Trophoblast cell (in vitro differentiated cells and primary cell): ENCODE results near the gene FNDC3B.

Source experiments
- DNase-seq, 2 donors: peaks; one replicate each; pipeline ENCODE4 v3.0.0-alpha.2; 2016
- H2AFZ ChIP-seq: 2 replicates; pipeline ENCODE4 v1.6.1; 2013; ENCODE audit warnings: low read length, moderate library complexity, mild to moderate bottlenecking; ENCODE audit not compliant: insufficient read depth, poor library complexity
- H2AK5ac ChIP-seq: 2 replicates; pipeline ENCODE4 v1.6.1; 2013; ENCODE audit warnings: mild to moderate bottlenecking, low read length
- H2BK120ac ChIP-seq: 2 replicates; pipeline ENCODE4 v1.6.1; 2013; ENCODE audit warnings: low read length, mild to moderate bottlenecking, moderate library complexity; ENCODE audit not compliant: insufficient read depth, poor library complexity
- H2BK12ac ChIP-seq: 2 replicates; pipeline ENCODE4 v1.6.1; 2013; ENCODE audit warnings: mild to moderate bottlenecking, low read length, moderate library complexity
- H2BK5ac ChIP-seq: 2 replicates; pipeline ENCODE4 v1.6.1; 2013; ENCODE audit warnings: low read length, low read depth, moderate library complexity, mild to moderate bottlenecking; ENCODE audit not compliant: poor library complexity
- H3K14ac ChIP-seq: 2 replicates; pipeline ENCODE4 v1.6.1; 2013; ENCODE audit warnings: mild to moderate bottlenecking, low read length
- H3K18ac ChIP-seq: 2 replicates; pipeline ENCODE4 v1.6.1; 2013; ENCODE audit warnings: mild to moderate bottlenecking, low read length
- H3K23ac ChIP-seq: 2 replicates; pipeline ENCODE4 v1.6.1; 2013; ENCODE audit warnings: low read length
- H3K27ac ChIP-seq: 2 replicates; pipeline ENCODE4 v1.5.1; 2013; ENCODE audit warnings: low read depth, mild to moderate bottlenecking, inconsistent platforms, low read length, moderate library complexity
- H3K27me3 ChIP-seq: 2 replicates; pipeline ENCODE4 v1.6.1; 2013; ENCODE audit warnings: inconsistent platforms, mild to moderate bottlenecking, low read length, moderate library complexity; ENCODE audit not compliant: insufficient read depth
- H3K36me3 ChIP-seq, 2 experiments: 1 replicate in 1 of 2; 2 replicates in 1 of 2; pipeline ENCODE4 v1.6.1; 2013; ENCODE audit warnings: low read length in 2 of 2, mild to moderate bottlenecking in 2 of 2, moderate library complexity in 1 of 2; ENCODE audit not compliant: insufficient read depth in 2 of 2, control insufficient read depth in 1 of 2
- H3K4ac ChIP-seq: 2 replicates; pipeline ENCODE4 v1.6.1; 2013; ENCODE audit warnings: low read depth, mild to moderate bottlenecking, low read length, moderate library complexity
- H3K4me1 ChIP-seq, 2 experiments: 1 replicate in 1 of 2; 2 replicates in 1 of 2; pipeline ENCODE4 v1.6.1; 2013; ENCODE audit warnings: low read length in 2 of 2, mild to moderate bottlenecking in 2 of 2, moderate library complexity in 1 of 2; ENCODE audit not compliant: insufficient read depth in 2 of 2, control insufficient read depth in 1 of 2
- H3K4me2 ChIP-seq: 2 replicates; pipeline ENCODE4 v1.6.1; 2013; ENCODE audit warnings: inconsistent platforms, mild to moderate bottlenecking, low read length, moderate library complexity
- H3K4me3 ChIP-seq: 2 replicates; pipeline ENCODE4 v1.5.1; 2013; ENCODE audit warnings: mild to moderate bottlenecking, low read depth, low read length, inconsistent platforms
- H3K79me1 ChIP-seq: one replicate; pipeline ENCODE4 v1.6.1; 2013; ENCODE audit warnings: low read length
- H3K79me2 ChIP-seq: 2 replicates; pipeline ENCODE4 v1.6.1; 2013; ENCODE audit warnings: low read length, mild to moderate bottlenecking; ENCODE audit not compliant: control insufficient read depth, insufficient read depth, poor library complexity
- H3K9ac ChIP-seq: 2 replicates; pipeline ENCODE4 v1.6.1; 2013; ENCODE audit warnings: mild to moderate bottlenecking, low read length
- H3K9me3 ChIP-seq: 2 replicates; pipeline ENCODE4 v1.6.1; 2013; ENCODE audit warnings: low read depth, mild to moderate bottlenecking, control low read depth, inconsistent platforms, low read length; ENCODE audit not compliant: insufficient read depth
- H4K12ac ChIP-seq: 2 replicates; pipeline ENCODE4 v1.6.1; 2013; ENCODE audit warnings: low read depth, mild to moderate bottlenecking, low read length, moderate library complexity
- H4K8ac ChIP-seq: 2 replicates; pipeline ENCODE4 v1.6.1; 2013; ENCODE audit warnings: low read depth, mild to moderate bottlenecking, low read length, moderate library complexity
- H4K91ac ChIP-seq: one replicate; pipeline ENCODE4 v1.6.1; 2013; ENCODE audit warnings: low read depth, mild to moderate bottlenecking, low read length, moderate library complexity
- WGBS: extraction: QIAGEN DNeasy Blood & Tissue Kit; methylation state at CpG from one replicate; pipeline ENCODE4 v1.1.7; 2013; ENCODE audit warnings: missing lambda C conversion rate; ENCODE audit not compliant: insufficient read length, insufficient coverage; ENCODE audit errors: extremely low coverage; 5-methylcytosine and 5-hydroxymethylcytosine counted together

FNDC3B gene

DNA sequence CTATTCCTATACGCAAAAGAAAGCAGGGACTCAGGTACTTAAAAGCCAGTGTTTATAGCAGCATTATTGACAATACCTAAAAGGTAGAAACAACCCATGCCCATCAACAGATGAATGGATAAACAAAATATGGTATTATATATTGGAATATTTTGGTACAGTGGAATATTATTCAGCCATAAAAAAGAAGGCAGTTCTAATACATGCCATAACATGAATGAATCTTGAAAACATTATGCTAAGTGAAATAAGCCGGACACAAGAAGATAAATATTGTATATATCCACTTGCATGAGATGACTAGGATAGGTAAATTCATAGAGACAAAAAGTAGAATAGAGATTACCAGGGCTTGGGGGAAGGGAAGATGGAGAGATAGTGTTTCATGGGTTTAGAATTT lies 9.2 kb downstream of the FNDC3B start:
- H3K4ac ChIP-seq, result no peak overlapping the region
- no peak overlapping the region for H3K18ac ChIP-seq
- no peak overlapping the region for H3K23ac ChIP-seq
- H3K27ac ChIP-seq, result no peak overlapping the region
- H2BK5ac ChIP-seq, result no peak overlapping the region
- H2BK12ac ChIP-seq, result no peak overlapping the region
- peaks cover 7 to 12% of the 10 kb centered on the region in 2 experiments for H3K36me3 ChIP-seq
- no CpG with 5 or more reads among the region's 2 CpGs for WGBS
- no peak overlapping the region for H3K9ac ChIP-seq
- H2AFZ ChIP-seq, result no peak overlapping the region
- no peaks in the 10 kb centered on the region for H3K4me1 ChIP-seq
- no peak overlapping the region for H2BK120ac ChIP-seq
- no peak overlapping the region for H3K4me2 ChIP-seq
- no peak overlapping the region for H4K8ac ChIP-seq
- DNase-seq, result peak in 1 of 2 donors; percentile 1
- H3K79me2 ChIP-seq, result peaks cover 3% of the 10 kb centered on the region
- no peak overlapping the region for H4K91ac ChIP-seq
- H3K9me3 ChIP-seq, result no peaks in the 10 kb centered on the region
- H3K4me3 ChIP-seq, result no peak overlapping the region
- H3K14ac ChIP-seq, result no peak overlapping the region
- no peak overlapping the region for H2AK5ac ChIP-seq
- H3K79me1 ChIP-seq, result no peaks in the 10 kb centered on the region
- no peak overlapping the region for H4K12ac ChIP-seq
- H3K27me3 ChIP-seq, result no peaks in the 10 kb centered on the region

DNA sequence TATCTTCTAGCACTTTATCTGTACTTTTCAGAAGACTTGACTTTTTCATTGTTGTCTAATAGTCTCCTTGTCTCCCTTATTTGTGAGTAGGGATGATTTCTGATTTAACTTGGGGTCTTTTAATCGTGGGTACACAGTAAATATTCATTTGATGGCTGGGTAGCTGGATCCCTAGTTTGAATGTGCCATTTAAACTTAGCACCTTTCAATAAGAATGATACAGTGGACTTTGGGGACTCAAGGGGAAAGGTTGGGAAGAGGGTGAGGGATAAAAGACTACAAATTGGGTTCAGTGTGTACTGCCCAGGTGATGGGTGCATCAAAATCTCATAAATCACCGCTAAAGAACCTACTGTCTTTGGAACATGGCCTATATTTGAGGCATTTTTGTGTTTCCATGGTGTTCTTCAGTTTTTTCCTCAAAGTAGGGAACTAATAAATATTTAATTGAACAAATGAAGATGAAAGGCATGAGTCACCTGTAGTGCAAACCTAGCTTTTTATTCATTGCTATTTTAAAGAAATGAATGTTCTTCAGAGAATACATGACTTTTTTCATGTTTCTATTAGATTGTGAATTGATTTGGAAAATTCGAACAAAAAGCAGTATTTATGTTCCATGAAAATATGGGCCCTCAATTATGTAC lies 12.1 kb downstream of the FNDC3B start:
- WGBS, result no CpG with 5 or more reads among the region's 3 CpGs
- no peak overlapping the region for H2AK5ac ChIP-seq

DNA sequence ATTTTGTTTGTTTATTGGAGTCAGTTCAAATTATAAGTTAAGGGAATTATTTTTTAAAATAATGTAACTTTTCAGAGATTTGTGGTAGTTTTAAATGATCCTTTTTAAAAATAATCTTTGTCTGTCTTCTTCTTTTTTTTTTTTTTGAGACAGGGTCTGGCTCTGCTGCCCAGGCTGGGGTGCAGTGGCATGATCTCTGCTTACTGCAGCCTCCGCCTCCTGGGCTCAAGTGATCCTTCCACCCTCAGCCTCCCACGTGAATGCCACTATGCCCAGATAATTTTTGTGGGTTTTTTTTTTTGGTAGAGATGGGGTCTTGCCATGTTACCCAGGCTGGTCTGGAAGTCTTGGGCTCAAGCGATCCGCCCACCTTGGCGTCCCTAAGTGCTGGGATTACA lies 12.6 kb downstream of the FNDC3B start:
- Histone ChIP-seq H2AK5ac (no peak overlapping the region), H3K4me2 (no peak overlapping the region), H3K79me1 (no peaks in the 10 kb centered on the region), H3K27ac (no peak overlapping the region), H4K8ac (no peak overlapping the region), H3K27me3 (no peaks in the 10 kb centered on the region), H3K14ac (no peak overlapping the region), H3K4me1 (no peaks in the 10 kb centered on the region), H3K23ac (no peak overlapping the region), H3K4me3 (no peak overlapping the region), H4K12ac (no peak overlapping the region), H2BK120ac (no peak overlapping the region), H3K36me3 (peaks cover 16% of the 10 kb centered on the region in 2 experiments), H4K91ac (no peak overlapping the region), H2AFZ (no peak overlapping the region), H2BK5ac (no peak overlapping the region), H3K9me3 (no peaks in the 10 kb centered on the region), H3K79me2 (peaks cover 4% of the 10 kb centered on the region), H3K18ac (no peak overlapping the region), H3K4ac (no peak overlapping the region), H2BK12ac (no peak overlapping the region), H3K9ac (no peak overlapping the region)
- DNase-seq, result no peak
- WGBS, result no CpG with 5 or more reads among the region's 5 CpGs

More for the DNA sequence above, 12.1 kb downstream of the FNDC3B start:
- H3K9ac ChIP-seq, result no peak overlapping the region
- H2BK120ac ChIP-seq, result no peak overlapping the region
- H3K4me1 ChIP-seq, result no peaks in the 10 kb centered on the region
- no peak overlapping the region for H3K23ac ChIP-seq
- peaks cover 16% of the 10 kb centered on the region in 2 experiments for H3K36me3 ChIP-seq
- peak in 1 of 2 donors; percentile 0 for DNase-seq
- no peak overlapping the region for H3K4ac ChIP-seq
- H3K14ac ChIP-seq, result no peak overlapping the region
- H3K79me1 ChIP-seq, result no peaks in the 10 kb centered on the region
- no peaks in the 10 kb centered on the region for H3K9me3 ChIP-seq
- H2BK12ac ChIP-seq, result no peak overlapping the region
- H3K27me3 ChIP-seq, result no peaks in the 10 kb centered on the region
- no peak overlapping the region for H4K8ac ChIP-seq
- H4K91ac ChIP-seq, result no peak overlapping the region
- no peak overlapping the region for H3K18ac ChIP-seq
- H2AFZ ChIP-seq, result no peak overlapping the region
- H3K4me2 ChIP-seq, result no peak overlapping the region
- H4K12ac ChIP-seq, result no peak overlapping the region
- no peak overlapping the region for H3K27ac ChIP-seq
- peaks cover 4% of the 10 kb centered on the region for H3K79me2 ChIP-seq
- no peak overlapping the region for H3K4me3 ChIP-seq
- H2BK5ac ChIP-seq, result no peak overlapping the region

DNA sequence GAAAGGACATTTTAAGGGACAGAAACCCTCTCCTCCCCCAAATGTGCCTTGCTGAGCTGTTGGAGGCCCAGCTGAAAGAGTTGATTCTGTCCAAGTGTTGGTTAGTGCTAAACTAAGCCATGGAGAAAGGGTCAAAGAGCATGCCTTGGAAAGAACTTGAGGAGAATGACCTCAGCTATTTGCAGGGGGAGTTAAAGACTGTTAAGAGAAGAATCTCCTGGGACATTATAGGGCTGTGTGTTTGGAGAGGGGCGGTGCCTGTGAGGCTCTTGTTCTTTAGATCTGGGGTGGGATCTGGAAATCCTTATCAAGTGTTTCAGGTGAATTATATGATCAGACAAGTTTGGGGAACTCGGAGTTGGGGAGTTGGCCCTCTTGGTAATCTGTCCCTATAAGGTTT lies 13.0 kb downstream of the FNDC3B start:
- Histone ChIP-seq H3K4me1 (no peaks in the 10 kb centered on the region), H3K18ac (no peak overlapping the region), H3K23ac (no peak overlapping the region), H2AFZ (no peak overlapping the region), H3K9ac (no peak overlapping the region), H2BK120ac (no peak overlapping the region), H3K79me2 (peaks cover 4% of the 10 kb centered on the region), H2BK12ac (no peak overlapping the region), H2AK5ac (no peak overlapping the region), H3K9me3 (no peaks in the 10 kb centered on the region), H3K79me1 (no peaks in the 10 kb centered on the region), H3K4me3 (no peak overlapping the region), H4K8ac (no peak overlapping the region), H4K12ac (no peak overlapping the region), H4K91ac (no peak overlapping the region), H3K4me2 (no peak overlapping the region), H3K27me3 (no peaks in the 10 kb centered on the region), H3K27ac (no peak overlapping the region), H3K36me3 (peaks cover 16% of the 10 kb centered on the region in 2 experiments), H3K4ac (peak overlapping the region; percentile 47), H2BK5ac (no peak overlapping the region), H3K14ac (no peak overlapping the region)
- no CpG with 5 or more reads among the region's 2 CpGs for WGBS
- DNase-seq, result no peak
